ENCODE measurements around the gene CACNA1C. TPM values are rescaled to one million over a fixed set of nuclear protein-coding genes. Genes with fewer than 3 reads are reported as not detected.
"Not testable (repeated sequence)": the region's sequence is repeated elsewhere in the genome, so short reads cannot be mapped to it uniquely, and the experiment has no call there.

Gene CACNA1C
- total RNA-seq, 1 experiment from 2014 or later: 1.8 TPM

DNA sequence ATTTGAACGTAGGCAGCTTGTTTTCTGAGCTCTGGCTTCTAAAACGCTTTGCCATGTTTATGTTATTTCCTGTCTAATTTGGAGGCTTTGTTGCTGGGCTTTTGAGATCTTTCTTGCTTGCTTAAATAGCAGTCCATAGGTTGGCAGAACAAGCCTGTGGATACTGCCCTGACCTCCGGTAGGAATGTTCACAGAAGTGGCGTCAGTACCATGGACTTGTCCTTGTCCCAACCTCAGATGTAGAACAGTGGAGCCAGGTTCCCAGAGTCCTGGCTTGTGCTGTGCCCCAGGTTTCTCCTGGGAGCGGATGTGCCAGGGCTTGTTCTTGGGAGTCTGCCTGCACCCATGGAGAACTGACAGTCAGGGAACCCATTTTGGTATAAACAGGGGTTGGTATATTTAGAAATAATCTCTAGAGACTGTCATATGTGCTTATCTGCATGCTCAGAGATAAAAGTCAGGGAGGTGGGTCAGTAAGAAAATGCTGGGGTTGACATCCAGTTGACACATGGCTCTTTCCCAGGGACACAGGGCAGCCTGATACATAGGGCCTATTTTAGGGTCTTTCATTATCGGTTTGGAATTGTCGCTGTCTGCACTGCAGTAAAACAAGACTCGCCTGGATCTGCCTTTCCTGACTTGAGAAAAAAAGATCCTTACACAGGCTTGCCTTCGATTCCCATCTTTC, 22.9 kb downstream of the CACNA1C start:
- no peak for DNase-seq (ENCODE audit: low read depth)

DNA sequence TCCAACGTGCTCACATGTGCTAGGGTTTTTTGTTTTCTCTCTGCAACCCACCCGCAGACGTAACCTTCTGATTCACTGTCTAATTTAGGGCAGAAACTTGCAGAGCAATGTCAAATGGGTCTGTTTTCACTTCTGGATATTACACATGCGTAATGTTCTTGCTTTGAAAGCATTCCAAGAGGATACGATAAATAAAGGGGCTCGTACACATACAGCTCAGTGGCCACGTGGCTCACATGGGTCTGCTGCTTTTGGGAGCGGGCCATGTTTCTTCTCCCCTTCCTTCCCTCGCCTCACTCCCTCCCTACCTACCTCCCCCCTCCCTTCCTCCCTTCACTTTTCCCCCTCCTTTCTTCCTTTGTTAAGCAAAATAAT, 23.4 kb downstream of the CACNA1C start:
- DNase-seq (ENCODE audit: low read depth): no peak

DNA sequence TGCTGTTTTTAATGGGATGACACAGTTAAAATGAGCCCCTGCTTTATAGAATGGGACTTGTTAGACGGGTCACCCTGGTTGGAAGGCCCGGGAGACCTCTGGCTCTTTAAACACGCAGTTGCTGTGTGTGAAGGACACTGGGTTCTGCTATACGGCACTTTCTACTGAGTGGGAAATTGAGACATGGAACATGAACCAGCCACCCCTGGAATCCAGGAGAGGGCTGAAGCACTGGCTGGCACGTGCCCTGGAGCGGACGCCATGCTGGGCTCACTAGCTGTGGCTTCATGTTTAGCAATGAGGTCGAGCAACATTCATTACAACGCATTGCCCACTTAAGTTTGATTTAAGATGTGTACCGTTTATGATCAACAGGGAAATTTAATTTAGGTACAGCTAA, 23.9 kb downstream of the CACNA1C start:
- DNase-seq (ENCODE audit: low read depth): no peak

DNA sequence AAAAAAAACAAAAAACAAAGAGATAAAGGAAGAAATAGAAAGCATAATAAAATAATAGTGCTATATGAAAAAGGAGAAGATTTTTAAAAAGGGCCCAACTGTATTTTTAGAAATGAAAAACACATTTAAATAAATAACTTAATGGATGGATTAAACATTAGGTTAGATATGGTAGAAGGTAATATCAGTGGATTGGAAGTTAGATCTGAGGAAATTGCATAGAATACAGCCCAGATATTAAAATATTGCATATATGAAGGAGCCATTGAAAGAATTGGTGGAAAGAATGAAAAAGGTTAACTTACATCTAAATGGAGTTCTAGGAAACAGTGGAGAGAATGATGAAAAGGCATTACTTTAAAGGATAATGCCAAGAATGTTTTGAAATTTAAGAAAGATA, 27.8 kb downstream of the CACNA1C start:
- no peak for DNase-seq (ENCODE audit: low read depth)

DNA sequence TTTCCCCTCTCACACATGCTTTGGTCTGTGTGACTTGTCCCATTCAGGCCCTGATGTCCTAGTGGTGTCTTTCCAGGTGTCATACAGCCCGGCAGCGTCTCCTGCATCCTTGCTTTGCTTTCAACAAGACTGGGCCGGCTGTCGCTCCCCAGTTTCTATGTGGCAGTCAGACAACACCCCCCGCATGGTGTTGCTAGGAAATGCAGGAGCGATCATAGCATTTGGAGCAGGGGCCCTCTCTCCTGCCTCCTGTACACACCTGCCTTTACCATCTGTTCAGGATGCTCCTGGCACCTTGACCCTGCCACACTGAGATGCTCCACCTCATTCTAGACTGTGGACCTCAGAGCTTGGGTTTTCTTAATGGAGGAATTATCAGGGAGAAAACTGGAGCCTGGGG, 29.5 kb downstream of the CACNA1C start:
- no peak for DNase-seq (ENCODE audit: low read depth)

DNA sequence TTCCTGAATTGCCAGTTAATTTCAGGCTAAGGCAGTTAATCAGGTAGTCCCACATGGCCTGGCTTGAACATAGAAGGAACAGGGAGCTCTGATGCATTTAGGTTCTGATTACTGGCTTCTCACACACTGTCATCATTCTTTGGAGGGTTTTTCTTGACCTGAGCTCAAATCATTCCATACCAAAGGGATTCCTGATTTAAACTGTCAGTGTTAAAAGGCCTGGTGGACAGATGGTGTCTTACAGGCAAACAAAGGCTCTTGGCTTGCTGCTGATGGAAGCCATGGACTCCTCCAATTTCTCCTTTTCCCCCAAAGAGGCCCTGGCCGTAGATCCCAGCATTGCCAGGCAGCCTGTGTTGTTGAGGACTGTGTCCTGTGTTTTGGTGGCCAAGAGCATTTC, 30.2 kb downstream of the CACNA1C start:
- DNase-seq (ENCODE audit: low read depth): no peak

DNA sequence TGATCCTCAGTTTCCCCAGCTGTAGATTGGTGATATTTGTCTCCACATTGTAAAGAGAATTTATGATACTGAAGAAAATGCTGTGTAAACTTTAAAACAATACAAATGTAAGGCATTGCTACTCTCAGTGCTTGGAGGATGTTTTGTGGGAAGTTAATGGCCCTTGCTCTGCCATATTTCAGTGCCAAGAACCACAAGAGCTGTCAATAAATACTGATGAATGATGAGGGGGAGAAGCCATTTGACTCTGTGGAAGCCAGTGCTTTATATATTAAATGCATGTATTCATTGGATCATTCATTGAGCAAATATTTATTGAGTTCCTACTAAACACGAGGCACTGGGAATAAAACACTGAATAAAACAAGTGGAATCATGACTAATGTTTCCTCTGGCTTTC, 30.8 kb downstream of the CACNA1C start:
- DNase-seq (ENCODE audit: low read depth): no peak

DNA sequence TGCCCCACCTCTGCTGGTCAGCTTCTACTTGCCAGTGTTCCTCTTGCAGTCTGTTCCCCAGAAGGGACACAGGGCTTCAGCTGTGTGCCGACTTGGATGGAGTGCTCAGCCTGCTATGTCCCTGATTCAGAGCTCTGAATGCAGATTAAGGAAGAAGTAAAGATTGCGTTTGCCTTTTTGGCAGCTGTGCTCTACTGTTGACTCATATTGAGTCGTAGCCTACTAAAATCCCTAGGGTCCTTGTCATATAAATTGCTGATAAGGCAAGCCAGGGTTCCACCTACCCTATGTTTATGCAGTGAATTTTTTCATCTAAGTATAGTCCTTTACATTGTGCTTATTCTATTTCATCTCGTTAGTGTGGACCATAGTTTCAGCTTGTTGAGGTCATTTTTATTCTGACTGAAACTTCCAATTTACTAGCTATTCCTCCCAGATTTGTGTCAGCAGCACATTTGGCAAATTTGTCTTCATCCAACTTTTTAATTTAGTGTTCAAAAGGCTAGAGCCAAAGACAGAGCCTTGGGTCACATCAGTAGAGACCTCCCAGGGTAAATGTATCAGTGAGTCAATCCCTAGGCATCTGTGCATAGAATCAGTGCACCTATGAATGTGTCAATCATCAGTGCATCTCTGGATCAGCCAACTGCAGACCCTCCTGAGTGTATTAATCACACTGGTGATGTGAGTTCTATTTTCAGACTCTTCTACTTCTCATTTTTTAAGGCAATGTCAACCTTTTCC, 31.9 kb downstream of the CACNA1C start:
- DNase-seq (ENCODE audit: low read depth): peak; percentile 73

DNA sequence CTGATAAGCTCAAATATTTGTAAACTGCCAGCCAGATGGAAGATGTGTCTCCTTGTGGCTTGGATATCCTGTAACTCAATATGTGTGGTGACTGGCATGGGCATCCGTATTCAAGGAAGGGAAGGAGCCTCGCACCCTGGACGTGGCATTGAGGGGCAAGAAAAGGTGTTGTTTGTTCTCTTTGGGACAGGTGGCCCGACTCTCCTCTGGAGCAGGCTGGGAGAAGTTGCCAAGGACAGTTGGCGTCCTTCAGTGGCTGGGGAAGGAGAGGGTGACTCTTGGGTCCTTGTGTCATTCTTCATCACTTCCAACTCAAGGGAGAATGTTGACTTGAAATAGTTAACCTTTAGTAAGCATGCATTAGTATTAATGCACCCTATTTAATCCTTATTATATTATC, 39.6 kb downstream of the CACNA1C start:
- DNase-seq (ENCODE audit: low read depth): no peak

DNA sequence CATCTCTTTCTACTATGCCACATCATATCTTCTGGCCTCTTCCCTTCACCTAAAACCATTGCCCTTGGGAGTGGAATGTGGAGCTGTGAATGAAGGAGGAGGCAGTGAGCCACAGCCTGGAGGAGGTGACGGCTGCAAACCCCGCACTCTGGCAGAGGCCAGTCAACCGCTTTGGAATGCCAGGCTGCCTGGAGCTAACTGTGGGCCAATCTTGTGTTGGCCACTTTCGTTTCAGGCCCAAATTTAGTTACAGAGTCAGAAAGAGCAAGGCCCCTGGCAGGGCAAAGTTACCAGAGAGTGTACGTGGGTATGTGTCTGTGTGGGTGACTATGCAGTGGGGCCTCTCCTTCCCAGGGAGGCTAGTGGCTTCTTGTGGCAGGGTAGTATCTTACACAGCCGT, 40.1 kb downstream of the CACNA1C start:
- DNase-seq (ENCODE audit: low read depth): peak; percentile 73

DNA sequence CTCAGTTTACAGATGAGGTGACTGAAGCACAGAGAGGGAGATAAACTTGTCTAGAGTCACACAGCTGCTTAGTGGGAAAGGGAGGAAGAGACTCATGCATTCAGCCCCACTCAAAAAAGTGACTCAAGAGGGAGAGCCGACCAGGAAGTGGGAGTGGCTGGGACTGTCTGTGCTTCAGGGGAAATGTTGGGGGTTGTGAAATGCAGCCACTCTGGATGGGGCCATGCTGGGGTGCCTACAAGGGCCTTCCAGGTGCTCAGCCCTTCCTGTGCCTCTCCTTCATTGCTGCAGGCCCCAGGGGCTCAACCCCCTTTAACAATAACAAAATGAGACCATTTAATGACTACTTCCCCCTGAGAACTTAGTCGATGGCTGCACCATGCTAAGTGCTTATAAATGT, 41.8 kb downstream of the CACNA1C start:
- no peak for DNase-seq (ENCODE audit: low read depth)

DNA sequence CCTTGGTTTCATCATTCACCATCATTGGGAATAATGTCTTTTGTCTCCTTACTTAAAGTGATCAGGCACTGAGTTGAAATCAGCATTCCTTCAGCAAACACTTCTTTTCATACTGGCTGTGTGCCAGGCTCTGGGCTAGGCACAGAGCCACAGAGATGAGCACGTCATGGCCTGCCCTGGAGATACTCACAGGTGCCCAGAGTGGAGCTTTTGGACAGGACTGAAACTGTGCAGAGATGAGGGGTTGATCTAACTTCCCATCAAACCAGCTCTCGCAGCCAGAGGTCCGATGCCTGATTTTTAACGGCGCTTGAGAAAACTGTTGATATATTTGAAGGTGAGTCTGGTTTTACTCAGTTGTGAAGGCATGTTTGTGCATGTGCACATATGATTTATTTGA, 43.1 kb downstream of the CACNA1C start:
- DNase-seq (ENCODE audit: low read depth): no peak

DNA sequence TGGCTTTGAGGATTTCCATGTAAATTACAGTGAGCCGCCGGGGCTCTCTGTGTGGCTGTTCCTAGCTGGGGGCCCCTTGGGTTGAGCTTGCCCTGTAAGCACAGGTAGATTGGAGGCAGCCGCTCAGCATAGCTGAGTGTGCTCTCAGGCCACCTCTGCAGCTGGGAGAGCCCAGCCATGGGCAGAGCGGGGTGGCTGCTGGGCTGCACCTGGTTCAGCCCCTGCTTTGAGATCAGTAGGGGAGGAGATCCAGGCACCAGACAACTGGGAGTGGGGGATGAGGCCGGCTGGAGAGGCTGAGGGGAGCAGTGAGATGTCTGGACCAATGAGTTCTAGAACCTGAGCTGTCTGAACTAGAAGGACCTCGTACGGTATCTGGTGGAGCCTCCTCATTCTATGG, 44.8 kb downstream of the CACNA1C start:
- DNase-seq (ENCODE audit: low read depth): no peak

DNA sequence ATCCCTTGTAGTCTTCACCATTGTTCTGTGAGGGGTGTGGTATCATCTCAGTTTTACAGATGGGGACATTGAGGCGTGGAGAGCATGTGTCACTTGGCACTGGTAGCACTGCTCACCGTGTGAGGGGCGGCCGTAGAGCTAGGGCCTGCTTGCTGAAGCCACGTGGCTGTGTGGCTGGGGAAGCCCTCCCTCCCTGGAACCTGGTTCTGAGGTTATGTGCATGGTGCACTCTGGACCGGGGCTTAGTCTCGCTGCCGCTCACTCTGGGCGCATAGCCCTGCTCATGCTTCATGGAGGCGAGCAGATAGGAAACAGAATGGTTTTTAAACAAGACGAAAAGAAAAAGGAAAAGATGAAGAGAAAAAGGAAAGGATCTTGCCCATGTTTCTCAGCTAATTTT, 46.1 kb downstream of the CACNA1C start:
- no peak for DNase-seq (ENCODE audit: low read depth)

DNA sequence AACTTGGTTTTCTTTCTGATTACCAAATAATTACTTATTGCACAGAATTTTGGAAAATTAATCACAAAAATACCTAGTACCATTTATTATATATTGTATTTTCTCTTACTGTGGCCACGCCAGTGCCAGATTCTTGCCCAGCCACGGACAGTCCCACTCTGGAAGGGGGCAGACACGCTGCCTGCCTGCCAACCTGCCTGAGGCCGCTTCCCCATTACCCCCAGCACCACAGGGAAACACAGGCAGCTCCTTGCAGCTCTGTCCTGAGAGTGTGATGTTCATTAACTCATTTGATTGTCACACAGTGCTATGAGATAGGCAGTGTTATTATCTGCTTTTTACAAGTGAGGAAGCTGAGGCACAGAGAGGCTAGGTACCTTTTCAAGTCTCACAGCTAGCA, 46.8 kb downstream of the CACNA1C start:
- no peak for DNase-seq (ENCODE audit: low read depth)

DNA sequence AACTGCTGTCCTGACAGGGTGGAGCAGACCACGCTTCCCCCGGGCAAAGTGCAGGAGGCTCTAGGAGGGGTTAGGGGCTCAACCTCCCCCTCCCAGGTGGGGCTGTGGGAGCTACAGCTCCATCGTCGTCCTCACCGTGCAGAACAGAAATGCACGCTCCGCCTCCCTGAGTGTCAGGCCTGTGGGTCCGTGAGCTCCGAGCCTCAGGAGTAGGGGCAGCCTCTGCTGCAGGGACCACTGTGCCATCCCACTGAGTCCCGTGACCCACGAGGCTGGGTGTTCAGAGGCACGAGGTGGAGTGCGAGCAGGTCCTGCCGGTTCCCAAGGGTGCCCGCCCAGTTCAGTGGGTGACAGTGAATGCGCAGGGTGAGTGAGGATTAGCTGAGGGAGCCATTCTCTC, 48.6 kb downstream of the CACNA1C start:
- DNase-seq (ENCODE audit: low read depth): no peak

DNA sequence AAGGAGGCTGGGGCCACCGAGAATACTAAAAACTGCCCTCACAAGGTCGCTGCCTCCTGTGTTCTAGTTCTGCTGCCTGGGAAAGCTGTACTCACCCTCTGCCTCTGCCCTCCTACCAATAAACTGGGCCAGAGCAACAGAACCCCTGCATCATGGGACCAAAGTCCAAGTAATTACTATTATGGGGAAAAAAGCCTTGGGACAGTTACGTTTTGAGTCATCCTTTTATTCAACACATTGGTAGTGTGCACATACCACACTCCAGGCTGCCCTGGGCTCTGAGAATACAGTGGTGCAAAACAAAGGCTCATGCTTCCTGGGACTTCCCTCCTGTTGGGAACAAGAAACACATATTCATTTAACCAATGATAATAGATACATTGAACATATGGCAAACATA, 49.0 kb downstream of the CACNA1C start:
- no peak for DNase-seq (ENCODE audit: low read depth)

DNA sequence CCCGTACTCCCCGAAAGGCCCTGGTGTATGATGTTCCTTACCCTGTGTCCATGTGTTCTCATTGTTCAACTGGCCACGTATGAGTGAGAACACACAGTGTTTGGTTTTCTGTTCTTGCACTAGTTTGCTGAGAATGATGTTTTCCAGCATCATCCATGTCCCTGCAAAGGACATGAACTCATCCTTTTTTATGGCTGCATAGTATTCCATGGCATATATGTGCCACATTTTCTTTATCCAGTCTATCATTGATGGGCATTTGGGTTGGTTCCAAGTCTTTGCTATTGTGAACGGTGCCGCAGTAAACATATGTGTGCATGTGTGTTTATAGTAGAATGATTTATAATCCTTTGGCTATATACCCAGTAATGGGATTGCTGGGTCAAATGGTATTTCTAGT, 49.9 kb downstream of the CACNA1C start:
- DNase-seq (ENCODE audit: low read depth): not testable (repeated sequence)

DNA sequence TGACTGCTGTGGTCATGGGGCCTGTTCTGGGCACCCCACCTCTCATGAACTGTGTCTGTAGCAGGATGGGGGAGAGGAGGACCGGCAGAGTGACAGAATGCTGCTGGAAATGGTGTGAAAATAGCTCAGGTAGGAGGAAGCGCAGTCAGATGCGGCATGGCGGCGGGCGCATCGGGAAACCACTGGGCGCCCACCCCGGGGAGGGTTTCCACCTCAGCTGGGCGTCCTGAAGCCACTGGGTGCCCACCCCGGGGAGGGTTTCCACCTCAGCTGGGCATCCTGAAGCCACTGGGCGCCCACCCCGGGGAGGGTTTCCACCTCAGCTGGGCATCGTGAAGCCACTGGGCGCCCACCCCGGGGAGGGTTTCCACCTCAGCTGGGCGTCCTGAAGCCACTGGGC, 52.6 kb downstream of the CACNA1C start:
- not testable (repeated sequence) for DNase-seq (ENCODE audit: low read depth)

DNA sequence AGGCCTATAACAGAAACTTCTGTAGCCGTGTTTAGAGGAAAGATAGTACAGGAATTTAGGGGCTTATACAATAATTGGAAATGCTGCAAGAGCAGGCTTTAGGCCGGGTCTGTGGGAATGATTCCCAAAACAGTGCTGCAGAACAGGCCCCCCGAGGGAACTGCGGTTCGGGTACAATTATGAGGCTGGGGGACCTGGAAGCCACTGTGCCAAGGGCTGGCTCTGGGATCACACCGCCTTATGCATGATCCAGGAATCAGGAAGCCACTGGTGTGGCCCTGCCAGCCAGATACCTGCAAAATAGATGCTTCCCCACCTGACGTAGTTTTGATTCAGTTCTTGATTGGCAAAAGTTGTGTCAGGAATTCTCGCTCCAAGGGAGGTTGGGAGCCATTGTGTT, 55.4 kb downstream of the CACNA1C start:
- DNase-seq (ENCODE audit: low read depth): no peak

DNA sequence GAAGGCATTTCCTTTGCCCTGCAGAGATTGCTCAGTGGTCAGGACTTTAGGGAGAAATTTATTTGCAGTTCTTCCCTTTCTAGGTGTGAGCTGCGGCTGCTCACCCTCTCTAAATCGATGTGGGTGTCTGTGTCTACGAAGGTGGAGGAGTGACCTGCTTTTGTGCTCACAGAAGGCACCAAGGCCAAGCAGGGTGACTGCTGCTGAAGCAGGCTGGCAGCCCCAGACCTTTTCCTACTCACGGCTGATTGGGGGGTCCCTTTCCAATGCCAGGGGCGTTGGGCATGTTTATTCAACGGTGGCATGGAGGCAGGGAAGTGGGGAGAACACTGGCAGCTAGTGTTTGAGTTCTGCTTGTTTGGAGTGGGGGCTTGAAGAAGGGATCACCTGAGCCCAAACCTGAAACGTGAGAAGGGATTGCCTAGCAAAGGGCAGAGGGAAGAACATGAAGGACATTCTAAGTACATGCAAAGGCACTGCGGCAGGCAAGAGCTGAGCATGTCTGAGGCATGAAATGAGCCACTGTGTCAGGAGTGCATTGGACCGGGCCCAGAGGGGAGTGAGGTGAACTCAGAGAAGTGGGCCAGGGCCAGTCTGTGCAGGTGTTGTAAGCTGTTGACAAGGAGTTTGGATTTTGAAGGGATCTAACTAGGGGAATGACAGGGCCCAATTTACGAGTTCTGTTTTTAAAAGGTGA, 56.3 kb downstream of the CACNA1C start:
- DNase-seq (ENCODE audit: low read depth): no peak

DNA sequence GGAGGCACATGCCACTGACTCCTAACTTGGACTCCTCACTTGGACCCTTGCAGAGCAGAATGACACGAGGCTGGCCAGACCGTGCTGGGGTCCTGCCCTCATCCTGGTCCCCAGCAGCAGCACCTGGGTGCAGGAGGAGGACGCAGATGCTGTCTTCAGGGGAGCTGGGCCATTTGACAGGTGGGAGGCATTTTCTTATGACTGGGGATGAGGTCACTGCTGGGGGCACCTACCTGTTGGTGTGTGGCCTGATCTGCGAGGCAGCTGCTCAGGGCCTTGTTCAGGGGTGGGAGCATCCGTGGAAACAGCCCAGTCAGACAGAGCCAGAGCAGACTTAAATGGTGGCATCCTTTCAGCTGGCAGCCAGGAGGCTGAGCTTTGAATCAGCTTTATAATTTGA, 57.3 kb downstream of the CACNA1C start:
- no peak for DNase-seq (ENCODE audit: low read depth)
